HepG2 (cell line): ENCODE data around the gene NPAS2. TPM values are rescaled to one million over a fixed set of nuclear protein-coding genes. Genes with fewer than 3 reads are reported as not detected.

Experiments used
- ATAC-seq: fragments of 200-7000 bp; cut with Tn5 transposase; 3 replicates; pipeline ENCODE4 v1.9.1; 2020; ENCODE audit warnings: mild to moderate bottlenecking, moderate library complexity
- BruUV-seq: library from RNA; stranded (reverse); fragments of 400-500 nt; replicated peaks from 2 replicates; lab custom pipeline; 2021; lab: Mats Ljungman, UMichigan
- CTCF ChIA-PET: fragments of 300-600 bp; formaldehyde crosslinking; extraction: SDS; loops from one replicate; lab custom pipeline; 2021; ENCODE audit warnings: low total read pairs, inconsistent platforms, low intra/inter-chr PET ratio; lab: Yijun Ruan, JAX
- POLR2A ChIA-PET: fragments of 350-600 bp; sonication (Branson Sonifier 250); formaldehyde crosslinking; loops from one replicate; lab custom pipeline; 2020; ENCODE audit warnings: antibody characterized with exemption, inconsistent platforms; lab: Yijun Ruan, JAX
- DNase-seq: peaks from one replicate; pipeline ENCODE4 v3.0.0-alpha.2; 2015; ENCODE audit warnings: low spot score
- FAIRE-seq: peaks from 3 replicates; lab custom pipeline; 2011; peaks lifted over from hg19 to GRCh38; lab: Jason Lieb, UNC
- H2AFZ ChIP-seq: one replicate; pipeline ENCODE4 v1.6.1; 2011; ENCODE audit warnings: low read length, inconsistent platforms
- H3K27ac ChIP-seq: fragments of 300-600 bp; 3 replicates; pipeline ENCODE4 v1.8.0; 2011; ENCODE audit warnings: mixed run types, mild to moderate bottlenecking, mixed read lengths, low read length, inconsistent platforms; ENCODE audit not compliant: insufficient read depth; ENCODE audit errors: extremely low read length
- H3K27me3 ChIP-seq, 2 experiments: fragments of 200-600 bp in 1 of 2; 2 replicates in 1 of 2; 3 replicates in 1 of 2; pipeline versions ENCODE4 v1.6.0 to v1.8.0; 2011; ENCODE audit warnings: low read length in 2 of 2, mild to moderate bottlenecking in 2 of 2, moderate library complexity in 2 of 2, inconsistent platforms in 1 of 2; ENCODE audit not compliant: insufficient read depth in 2 of 2, control insufficient read depth in 1 of 2
- H3K36me3 ChIP-seq, 2 experiments: fragments of 200-600 bp in 1 of 2; replicated peaks in 1 of 2; 2 replicates in 1 of 2; 3 replicates in 1 of 2; pipeline versions ENCODE4 v1.5.1 to v1.8.0; 2011; ENCODE audit warnings: low read length in 2 of 2, inconsistent platforms in 1 of 2; ENCODE audit not compliant: insufficient read depth in 2 of 2, control insufficient read depth in 1 of 2
- H3K4me1 ChIP-seq: 2 replicates; pipeline ENCODE4 v1.5.1; 2012; ENCODE audit warnings: low read length, inconsistent platforms; ENCODE audit not compliant: insufficient read depth
- H3K4me2 ChIP-seq: 2 replicates; pipeline ENCODE4 v1.6.0; 2011; ENCODE audit warnings: low read depth, low read length, inconsistent platforms
- H3K4me3 ChIP-seq, 3 experiments: fragments of 200-600 bp in 1 of 3; sonication (generic), shearing (Covaris generic) in 1 of 3; replicated peaks in 1 of 3; 2 replicates each; pipeline ENCODE4 v1.5.1; 2011 to 2016; ENCODE audit warnings: low read length in 3 of 3, inconsistent platforms in 2 of 3, low read depth in 2 of 3, mild to moderate bottlenecking in 2 of 3, control low read depth in 1 of 3, mixed read lengths in 1 of 3; ENCODE audit not compliant: insufficient read depth in 1 of 3
- H3K79me2 ChIP-seq: one replicate; pipeline ENCODE4 v1.6.1; 2011; ENCODE audit warnings: low read length, inconsistent platforms; ENCODE audit not compliant: insufficient read depth
- H3K9ac ChIP-seq: 2 replicates; pipeline ENCODE4 v1.6.0; 2011; ENCODE audit warnings: mild to moderate bottlenecking, low read depth, low read length, inconsistent platforms; ENCODE audit not compliant: insufficient read depth
- H3K9me3 ChIP-seq: 2 replicates; pipeline ENCODE4 v1.5.1; 2012; ENCODE audit warnings: mild to moderate bottlenecking, low read length
- H4K20me1 ChIP-seq: 2 replicates; pipeline ENCODE4 v1.6.0; 2011; ENCODE audit warnings: inconsistent platforms, mild to moderate bottlenecking, low read length, moderate library complexity; ENCODE audit not compliant: insufficient read depth
- AKNA ChIP-seq: sonication (generic); formaldehyde crosslinking; IDR thresholded peaks from 2 replicates; pipeline ENCODE4 v1.4.0; 2020; ENCODE audit warnings: missing genetic modification reagents, borderline replicate concordance
- CAMTA2 ChIP-seq: sonication (generic); formaldehyde crosslinking; IDR thresholded peaks from 2 replicates; pipeline ENCODE4 v1.4.0; 2020; ENCODE audit warnings: mild to moderate bottlenecking, missing genetic modification reagents, borderline replicate concordance
- NFRKB ChIP-seq: fragments of 450-650 bp; IDR thresholded peaks from 2 replicates; pipeline ENCODE4 v1.6.1; 2017
- PHF5A ChIP-seq: IDR thresholded peaks from one replicate; pipeline ENCODE4 v1.6.1; 2018; ENCODE audit warnings: low read depth, missing genetic modification reagents; ENCODE audit not compliant: unreplicated experiment
- POLR2A ChIP-seq, 2 experiments: IDR thresholded peaks; 2 replicates each; pipeline ENCODE4 v1.6.1; 2011; ENCODE audit warnings: low read depth in 2 of 2, low read length in 2 of 2, mild to moderate bottlenecking in 1 of 2, moderate library complexity in 1 of 2; ENCODE audit not compliant: insufficient read depth in 1 of 2
- SIN3A ChIP-seq: IDR thresholded peaks from 2 replicates; pipeline ENCODE4 v1.6.1; 2011; ENCODE audit warnings: low read depth, mild to moderate bottlenecking, control low read depth, low read length, borderline replicate concordance
- WGBS: methylation state at CpG from one replicate; pipeline ENCODE4 v1.1.6; 2017; ENCODE audit warnings: low lambda C conversion rate; 5-methylcytosine and 5-hydroxymethylcytosine counted together
- in situ Hi-C: cut with HindIII; loops from 2 replicates; pipeline ENCODE4 v1.10.0; 2017; ENCODE audit warnings: low pct_unique_long_range_greater_than_20kb; ENCODE audit not compliant: extremely low pct_ligation_motif_present
- intact Hi-C: fragments of 100-400 bp; cut with micrococcal nuclease; formaldehyde crosslinking; loops from one replicate; pipeline ENCODE4 v1.10.0; 2022; ENCODE audit not compliant: unreplicated experiment
- polyA plus RNA-seq, 8 experiments: library from polyadenylated mRNA; depleted of rRNA in 3 of 8; stranded (reverse) in 7 of 8; unstranded in 1 of 8; fragments of >200 nt; fragmentation: Illumina TruSeq in 4 of 8; extraction: Trizol in 4 of 8; gene quantifications; 2 replicates each; pipeline versions ENCODE4 v1.2.1 to v1.2.3, GENCODE V29; 2011 to 2016; ENCODE audit warnings: low read depth in 4 of 8, missing spikeins in 1 of 8, mixed read lengths in 1 of 8; ENCODE audit not compliant: insufficient read depth in 1 of 8
- total RNA-seq, 5 experiments: library from RNA; depleted of rRNA; stranded (reverse); fragments of >200 nt; fragmentation: Illumina TruSeq; extraction: Trizol; gene quantifications; 2 replicates each; pipeline ENCODE4 v1.2.3, GENCODE V29; 2016; ENCODE audit warnings: low read depth in 1 of 5
- TF ChIP-seq, protein P1 (sequence below): sonication (generic); formaldehyde crosslinking; IDR thresholded peaks from 2 replicates; pipeline ENCODE4 v1.4.0; 2020; ENCODE audit warnings: mild to moderate bottlenecking, missing genetic modification reagents
- TF ChIP-seq, protein P2 (sequence below): sonication (generic); formaldehyde crosslinking; IDR thresholded peaks from 2 replicates; pipeline ENCODE4 v1.5.1; 2020; ENCODE audit warnings: mild to moderate bottlenecking, missing genetic modification reagents, borderline replicate concordance

Gene NPAS2
- total and polyA plus RNA-seq, 2 of the 13 experiments (the other 11 are each of a cell fraction or from before 2014, with no cell fraction given) = 14.8 to 37.5 TPM

DNA sequence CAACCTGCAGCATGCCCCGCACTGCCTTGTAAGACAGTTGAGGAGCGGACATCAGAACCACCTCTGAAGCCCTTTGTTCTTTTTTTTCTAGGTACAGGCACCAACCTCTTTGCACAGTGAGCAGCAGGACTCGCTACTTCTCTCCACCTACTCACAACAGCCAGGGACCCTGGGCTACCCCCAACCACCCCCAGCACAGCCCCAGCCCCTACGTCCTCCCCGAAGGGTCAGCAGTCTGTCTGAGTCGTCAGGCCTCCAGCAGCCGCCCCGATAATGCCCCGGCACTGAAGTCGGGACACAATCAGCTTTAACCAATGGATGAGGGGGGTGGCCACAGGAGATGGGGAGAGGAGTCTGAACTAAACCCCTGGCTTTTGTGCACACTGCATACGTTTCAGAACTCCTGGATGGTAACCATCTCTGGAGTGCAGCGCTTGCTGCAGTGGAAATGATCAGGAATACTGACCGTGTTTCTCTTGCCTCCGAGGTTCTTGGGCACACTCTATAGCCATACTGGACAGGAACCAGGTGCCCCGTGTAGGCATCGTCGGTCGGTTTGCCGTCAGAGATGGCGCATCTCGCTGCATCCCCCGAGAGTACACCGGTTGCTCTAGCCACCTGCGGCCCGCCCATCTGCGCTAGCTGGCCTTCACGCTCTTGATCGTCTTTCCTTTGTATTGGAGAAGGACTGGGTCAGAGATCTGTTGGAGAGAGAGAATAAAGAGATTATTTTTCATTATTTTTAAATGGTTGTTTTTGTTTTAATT, 175.6 kb downstream of the NPAS2 start (continued):
- no peak for TF ChIP-seq SIN3A

DNA sequence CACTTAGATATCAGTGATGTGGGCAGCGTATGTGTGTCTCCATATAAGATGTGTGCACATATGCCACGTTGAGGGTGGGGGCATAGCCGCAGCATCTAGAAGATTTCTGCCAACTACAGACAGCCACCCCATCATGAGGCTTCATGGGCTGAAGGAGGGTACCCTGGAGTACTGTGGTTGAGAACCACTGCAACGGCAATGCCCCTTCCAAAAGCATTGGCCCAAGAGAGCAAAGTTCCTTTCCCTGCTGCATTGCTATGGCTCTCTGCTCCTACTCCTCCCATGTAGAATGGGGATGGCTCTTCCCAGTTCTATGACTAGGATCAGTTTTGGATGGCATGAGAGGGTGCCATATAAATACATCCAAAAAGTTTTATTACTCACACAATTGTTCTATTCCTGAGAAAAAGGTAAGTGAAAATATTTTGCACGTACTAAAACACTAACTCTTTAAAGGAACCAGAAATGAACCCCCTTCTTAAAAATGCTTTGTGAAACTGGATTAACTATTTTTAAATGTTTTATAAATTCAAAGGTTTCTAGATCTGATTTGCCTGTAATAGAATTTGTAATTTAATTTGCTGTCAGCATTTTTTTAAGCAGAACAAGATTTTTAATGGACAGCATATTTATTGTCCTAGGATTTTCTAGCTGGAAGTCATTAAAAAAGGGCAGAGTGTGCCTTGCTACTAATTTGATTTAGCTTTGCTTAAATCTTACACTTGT, 177.7 kb downstream of the NPAS2 start:
- intact Hi-C loops (no loop called here), in situ Hi-C loops (loop anchor here (5.0 kb wide), 1 partner anchor 385 kb away; no protein-coding TSS in a partner anchor)
- H3K9ac ChIP-seq = no peak overlapping the region
- POLR2A ChIA-PET = no interaction called here
- no peak overlapping the region for H2AFZ ChIP-seq
- no peaks in the 10 kb centered on the region; a peak in 1 of 5 replicates for H3K27me3 ChIP-seq
- peaks cover 3% of the 10 kb centered on the region; the same call in 1 of the 2 replicates for H4K20me1 ChIP-seq
- no peak overlapping the region for H3K27ac ChIP-seq
- H3K9me3 ChIP-seq = no peaks in the 10 kb centered on the region
- WGBS = 93% methylated on average over 5 of the region's 5 CpGs
- H3K4me1 ChIP-seq = peaks cover 9% of the 10 kb centered on the region
- CTCF ChIA-PET = no interaction called here
- BruUV-seq = no TSS peak
- no peak for ATAC-seq
- H3K79me2 ChIP-seq = peaks cover 6% of the 10 kb centered on the region
- H3K4me3 ChIP-seq = no peak overlapping the region
- no peak overlapping the region for H3K4me2 ChIP-seq
- DNase-seq = no peak
- FAIRE-seq = no peak
- peaks cover 17 to 29% of the 10 kb centered on the region in 2 experiments for H3K36me3 ChIP-seq
- TF ChIP-seq, protein P1, sequence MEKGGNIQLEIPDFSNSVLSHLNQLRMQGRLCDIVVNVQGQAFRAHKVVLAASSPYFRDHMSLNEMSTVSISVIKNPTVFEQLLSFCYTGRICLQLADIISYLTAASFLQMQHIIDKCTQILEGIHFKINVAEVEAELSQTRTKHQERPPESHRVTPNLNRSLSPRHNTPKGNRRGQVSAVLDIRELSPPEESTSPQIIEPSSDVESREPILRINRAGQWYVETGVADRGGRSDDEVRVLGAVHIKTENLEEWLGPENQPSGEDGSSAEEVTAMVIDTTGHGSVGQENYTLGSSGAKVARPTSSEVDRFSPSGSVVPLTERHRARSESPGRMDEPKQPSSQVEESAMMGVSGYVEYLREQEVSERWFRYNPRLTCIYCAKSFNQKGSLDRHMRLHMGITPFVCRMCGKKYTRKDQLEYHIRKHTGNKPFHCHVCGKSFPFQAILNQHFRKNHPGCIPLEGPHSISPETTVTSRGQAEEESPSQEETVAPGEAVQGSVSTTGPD (CRISPR knock-in tag) = no peak
- peak; percentile 44 for TF ChIP-seq PHF5A
- TF ChIP-seq CAMTA2 (CRISPR knock-in tag) = no peak
- peak in 1 of 2 experiments; percentile 29; a peak in 1 of 4 replicates for TF ChIP-seq POLR2A (IDR thresholded peaks at IDR 0.05; ENCODE audit: insufficient read depth in 1 of 2, low read depth in 2 of 2, low read length in 2 of 2)
- no peak for TF ChIP-seq AKNA (CRISPR knock-in tag)
- TF ChIP-seq, protein P2, sequence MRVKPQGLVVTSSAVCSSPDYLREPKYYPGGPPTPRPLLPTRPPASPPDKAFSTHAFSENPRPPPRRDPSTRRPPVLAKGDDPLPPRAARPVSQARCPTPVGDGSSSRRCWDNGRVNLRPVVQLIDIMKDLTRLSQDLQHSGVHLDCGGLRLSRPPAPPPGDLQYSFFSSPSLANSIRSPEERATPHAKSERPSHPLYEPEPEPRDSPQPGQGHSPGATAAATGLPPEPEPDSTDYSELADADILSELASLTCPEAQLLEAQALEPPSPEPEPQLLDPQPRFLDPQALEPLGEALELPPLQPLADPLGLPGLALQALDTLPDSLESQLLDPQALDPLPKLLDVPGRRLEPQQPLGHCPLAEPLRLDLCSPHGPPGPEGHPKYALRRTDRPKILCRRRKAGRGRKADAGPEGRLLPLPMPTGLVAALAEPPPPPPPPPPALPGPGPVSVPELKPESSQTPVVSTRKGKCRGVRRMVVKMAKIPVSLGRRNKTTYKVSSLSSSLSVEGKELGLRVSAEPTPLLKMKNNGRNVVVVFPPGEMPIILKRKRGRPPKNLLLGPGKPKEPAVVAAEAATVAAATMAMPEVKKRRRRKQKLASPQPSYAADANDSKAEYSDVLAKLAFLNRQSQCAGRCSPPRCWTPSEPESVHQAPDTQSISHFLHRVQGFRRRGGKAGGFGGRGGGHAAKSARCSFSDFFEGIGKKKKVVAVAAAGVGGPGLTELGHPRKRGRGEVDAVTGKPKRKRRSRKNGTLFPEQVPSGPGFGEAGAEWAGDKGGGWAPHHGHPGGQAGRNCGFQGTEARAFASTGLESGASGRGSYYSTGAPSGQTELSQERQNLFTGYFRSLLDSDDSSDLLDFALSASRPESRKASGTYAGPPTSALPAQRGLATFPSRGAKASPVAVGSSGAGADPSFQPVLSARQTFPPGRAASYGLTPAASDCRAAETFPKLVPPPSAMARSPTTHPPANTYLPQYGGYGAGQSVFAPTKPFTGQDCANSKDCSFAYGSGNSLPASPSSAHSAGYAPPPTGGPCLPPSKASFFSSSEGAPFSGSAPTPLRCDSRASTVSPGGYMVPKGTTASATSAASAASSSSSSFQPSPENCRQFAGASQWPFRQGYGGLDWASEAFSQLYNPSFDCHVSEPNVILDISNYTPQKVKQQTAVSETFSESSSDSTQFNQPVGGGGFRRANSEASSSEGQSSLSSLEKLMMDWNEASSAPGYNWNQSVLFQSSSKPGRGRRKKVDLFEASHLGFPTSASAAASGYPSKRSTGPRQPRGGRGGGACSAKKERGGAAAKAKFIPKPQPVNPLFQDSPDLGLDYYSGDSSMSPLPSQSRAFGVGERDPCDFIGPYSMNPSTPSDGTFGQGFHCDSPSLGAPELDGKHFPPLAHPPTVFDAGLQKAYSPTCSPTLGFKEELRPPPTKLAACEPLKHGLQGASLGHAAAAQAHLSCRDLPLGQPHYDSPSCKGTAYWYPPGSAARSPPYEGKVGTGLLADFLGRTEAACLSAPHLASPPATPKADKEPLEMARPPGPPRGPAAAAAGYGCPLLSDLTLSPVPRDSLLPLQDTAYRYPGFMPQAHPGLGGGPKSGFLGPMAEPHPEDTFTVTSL (CRISPR knock-in tag) = no peak
- no peak for TF ChIP-seq NFRKB
